GM10266 (cell line): Measurements from ENCODE around the gene CDKL1.
A peak's percentile ranks its signal among the peaks of the same experiment; 100 is the strongest.

Experiments
- DNase-seq: peaks from one replicate; pipeline ENCODE4 v3.0.0; 2012; ENCODE audit errors: extremely low spot score
- TF ChIP-seq, protein P1 (sequence below): IDR thresholded peaks from 2 replicates; pipeline ENCODE4 v1.5.1; 2012; ENCODE audit warnings: mild to moderate bottlenecking, low read depth; ENCODE audit not compliant: control insufficient read depth, insufficient read depth; ENCODE audit errors: missing control alignments

CDKL1 gene

DNA sequence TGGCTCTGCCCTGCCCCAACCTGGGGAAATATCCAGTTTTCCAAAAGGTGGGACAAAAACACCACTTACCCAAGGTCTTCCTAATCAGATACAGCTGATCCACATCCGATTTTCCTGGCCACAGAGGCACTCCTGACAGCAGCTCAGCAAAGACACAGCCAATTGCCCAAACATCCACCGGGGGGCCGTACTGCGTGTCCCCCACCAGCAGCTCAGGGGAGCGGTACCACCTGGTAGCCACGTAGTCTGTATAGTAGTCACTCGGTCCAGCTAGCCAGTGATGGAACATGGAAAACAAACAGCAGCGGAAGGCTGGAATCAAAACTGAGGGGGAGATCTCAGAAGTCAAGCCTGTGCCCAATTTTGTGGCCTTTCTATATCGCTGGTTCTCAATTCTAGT, 55.7 kb downstream of the CDKL1 start:
- TF ChIP-seq, protein P1, sequence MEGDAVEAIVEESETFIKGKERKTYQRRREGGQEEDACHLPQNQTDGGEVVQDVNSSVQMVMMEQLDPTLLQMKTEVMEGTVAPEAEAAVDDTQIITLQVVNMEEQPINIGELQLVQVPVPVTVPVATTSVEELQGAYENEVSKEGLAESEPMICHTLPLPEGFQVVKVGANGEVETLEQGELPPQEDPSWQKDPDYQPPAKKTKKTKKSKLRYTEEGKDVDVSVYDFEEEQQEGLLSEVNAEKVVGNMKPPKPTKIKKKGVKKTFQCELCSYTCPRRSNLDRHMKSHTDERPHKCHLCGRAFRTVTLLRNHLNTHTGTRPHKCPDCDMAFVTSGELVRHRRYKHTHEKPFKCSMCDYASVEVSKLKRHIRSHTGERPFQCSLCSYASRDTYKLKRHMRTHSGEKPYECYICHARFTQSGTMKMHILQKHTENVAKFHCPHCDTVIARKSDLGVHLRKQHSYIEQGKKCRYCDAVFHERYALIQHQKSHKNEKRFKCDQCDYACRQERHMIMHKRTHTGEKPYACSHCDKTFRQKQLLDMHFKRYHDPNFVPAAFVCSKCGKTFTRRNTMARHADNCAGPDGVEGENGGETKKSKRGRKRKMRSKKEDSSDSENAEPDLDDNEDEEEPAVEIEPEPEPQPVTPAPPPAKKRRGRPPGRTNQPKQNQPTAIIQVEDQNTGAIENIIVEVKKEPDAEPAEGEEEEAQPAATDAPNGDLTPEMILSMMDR = peak; percentile 13
- no peak for DNase-seq

- TF ChIP-seq, protein P1 = no peak
- no peak for DNase-seq
These were observed 56.6 kb downstream of the CDKL1 start for GRCh38 chr14:50340045-50340444.

GRCh38 chr14:50339178-50339804, 57.4 kb downstream of the CDKL1 start:
- TF ChIP-seq, protein P1 = no peak
- DNase-seq = no peak

GRCh38 chr14:50338587-50338986, 58.1 kb downstream of the CDKL1 start:
- DNase-seq = no peak
- TF ChIP-seq, protein P1 = no peak

GRCh38 chr14:50335989-50336824, 60.5 kb downstream of the CDKL1 start:
- DNase-seq = no peak
- TF ChIP-seq, protein P1 = no peak

GRCh38 chr14:50335389-50335788, 61.3 kb downstream of the CDKL1 start:
- TF ChIP-seq, protein P1 = no peak
- no peak for DNase-seq

GRCh38 chr14:50334211-50334610, 62.5 kb downstream of the CDKL1 start:
- TF ChIP-seq, protein P1 = no peak
- no peak for DNase-seq
